GM12878 (cell line): ENCODE measurements around the gene NPR1. TPM values are rescaled to one million over a fixed set of nuclear protein-coding genes. Genes with fewer than 3 reads are reported as not detected.

Experiments used
- CREM ChIP-seq: IDR thresholded peaks from 2 replicates; pipeline ENCODE4 v1.6.1; 2014; ENCODE audit warnings: antibody characterized with exemption, low read depth
- MXI1 ChIP-seq: fragments of 150-350 bp; IDR thresholded peaks from 2 replicates; pipeline ENCODE4 v1.6.1; 2011; ENCODE audit warnings: low read depth, mild to moderate bottlenecking, inconsistent platforms, low read length, improper control_type of control experiment
- MYC ChIP-seq: IDR thresholded peaks from 2 replicates; pipeline ENCODE4 v1.6.1; 2011; ENCODE audit warnings: mild to moderate bottlenecking, low read length, moderate library complexity, inconsistent platforms; ENCODE audit not compliant: insufficient read depth, insufficient replicate concordance, insufficient read length, severe bottlenecking
- PML ChIP-seq: IDR thresholded peaks from 2 replicates; pipeline ENCODE4 v1.6.1; 2012; ENCODE audit warnings: low read length, inconsistent platforms
- RFX5 ChIP-seq: IDR thresholded peaks from 2 replicates; pipeline ENCODE4 v1.6.1; 2011; ENCODE audit warnings: low read depth, low read length, improper control_type of control experiment
- RUNX3 ChIP-seq: IDR thresholded peaks from 2 replicates; pipeline ENCODE4 v1.6.1; 2012; ENCODE audit warnings: low read length, inconsistent platforms
- TAF1 ChIP-seq: IDR thresholded peaks from 2 replicates; pipeline ENCODE4 v1.6.1; 2011; ENCODE audit warnings: mild to moderate bottlenecking, low read depth, low read length, borderline replicate concordance
- YBX1 ChIP-seq: fragments of 450-650 bp; IDR thresholded peaks from 2 replicates; pipeline ENCODE4 v1.6.1; 2016; ENCODE audit warnings: antibody characterized with exemption
- ZNF622 ChIP-seq: fragments of 450-650 bp; IDR thresholded peaks from 2 replicates; pipeline ENCODE4 v1.6.1; 2017; ENCODE audit warnings: mild to moderate bottlenecking, inconsistent platforms
- ZZZ3 ChIP-seq: IDR thresholded peaks from 2 replicates; pipeline ENCODE4 v1.6.1; 2011; ENCODE audit warnings: low read depth; ENCODE audit not compliant: control insufficient read depth, insufficient read length
- polyA plus RNA-seq, 11 experiments: library from polyadenylated mRNA; depleted of rRNA in 4 of 11; unstranded in 6 of 11; stranded (reverse) in 5 of 11; fragments of >200 nt; fragmentation: Nextera tagmentation in 4 of 11; fragmentation: Illumina TruSeq in 1 of 11; extraction: Ambion mirVana in 4 of 11; extraction: Trizol in 1 of 11; gene quantifications; 1 replicate in 1 of 11; 2 replicates in 10 of 11; pipeline versions ENCODE4 v1.2.1 to v1.2.3, GENCODE V29; 2011 to 2016; ENCODE audit warnings: inconsistent platforms in 2 of 11, missing spikeins in 2 of 11, low read depth in 1 of 11
- total RNA-seq, 4 experiments: library from RNA; depleted of rRNA in 3 of 4; stranded (reverse); fragments of >200 nt in 3 of 4; fragmentation: Illumina TruSeq in 1 of 4; extraction: Trizol in 1 of 4; gene quantifications; 2 replicates each; pipeline versions ENCODE4 v1.2.1 to v1.2.3, GENCODE V29; 2013 to 2021
- TF ChIP-seq, protein P1 (sequence below): IDR thresholded peaks from 2 replicates; pipeline ENCODE4 v1.6.1; 2011; ENCODE audit warnings: mild to moderate bottlenecking, low read depth, low read length, moderate library complexity; ENCODE audit not compliant: insufficient replicate concordance
- TF ChIP-seq, protein P2 (sequence below): fragments of 450-650 bp; IDR thresholded peaks from 2 replicates; pipeline ENCODE4 v1.6.1; 2017; ENCODE audit warnings: antibody characterized with exemption, mild to moderate bottlenecking, moderate library complexity
- TF ChIP-seq, protein P3 (sequence below): fragments of 450-650 bp; conservative IDR thresholded peaks from 2 replicates; pipeline ENCODE4 v1.6.1; 2017; ENCODE audit warnings: mild to moderate bottlenecking, moderate library complexity
- TF ChIP-seq, protein P4 (sequence below), 3 experiments: IDR thresholded peaks in 2 of 3; conservative IDR thresholded peaks in 1 of 3; 2 replicates each; pipeline ENCODE4 v1.5.1; 2011; ENCODE audit warnings: low read depth in 3 of 3, low read length in 3 of 3, mild to moderate bottlenecking in 3 of 3, control low read depth in 2 of 3, moderate library complexity in 2 of 3, inconsistent platforms in 1 of 3, mixed read lengths in 1 of 3; ENCODE audit not compliant: control insufficient read depth in 2 of 3, insufficient read depth in 1 of 3; ENCODE audit errors: extremely low read depth in 1 of 3
- TF ChIP-seq, protein P5 (sequence below): IDR thresholded peaks from 2 replicates; pipeline ENCODE4 v1.6.1; 2011; ENCODE audit warnings: low read depth, low read length, improper control_type of control experiment, borderline replicate concordance
- TF ChIP-seq, protein P6 (sequence below): fragments of 150-350 bp; IDR thresholded peaks from 2 replicates; pipeline ENCODE4 v1.6.1; 2016; ENCODE audit warnings: low read depth, low read length

NPR1 gene
- total and polyA plus RNA-seq, 10 of the 15 experiments (the other 5 are each of a cell fraction or from before 2014, with no cell fraction given) = 0.09 to 2.1 (median 0.28) TPM; not detected in 1

DNA sequence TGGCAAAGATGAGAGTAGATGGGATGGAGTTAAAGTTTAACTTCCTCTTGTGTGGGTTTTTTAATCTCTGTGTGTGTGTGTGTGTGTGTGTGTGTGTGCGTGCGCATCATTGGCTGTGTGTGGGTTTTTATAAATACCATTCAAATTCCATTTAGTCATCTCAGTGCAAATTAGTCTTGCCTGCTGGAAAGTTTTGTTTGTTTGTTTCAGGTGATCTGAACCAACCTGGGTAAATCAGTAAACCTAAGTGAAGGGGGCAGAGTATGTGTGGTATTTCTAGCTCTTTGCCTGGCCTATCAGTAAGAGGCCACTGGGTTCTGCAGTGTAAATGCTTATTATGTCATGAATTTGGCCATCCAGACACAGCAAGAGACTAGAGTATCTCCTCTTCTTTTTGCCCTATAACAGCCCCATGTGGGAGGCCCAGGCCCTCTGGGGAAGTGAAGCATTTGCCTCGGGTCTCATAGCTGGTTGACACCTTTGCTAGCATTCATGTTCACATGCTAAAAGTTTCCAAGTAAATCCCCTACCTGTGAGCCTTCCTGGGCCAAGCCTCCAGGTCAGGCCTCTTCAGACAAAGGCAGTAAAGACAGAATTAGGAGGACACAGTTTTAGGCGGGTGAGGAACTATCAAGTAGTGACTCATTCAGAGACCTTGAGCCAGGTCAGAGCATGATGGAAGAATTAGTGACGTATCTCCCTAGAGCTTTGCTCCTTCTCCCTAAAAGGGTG, 64.1 kb downstream of the NPR1 start (continued):
- TF ChIP-seq, protein P1, sequence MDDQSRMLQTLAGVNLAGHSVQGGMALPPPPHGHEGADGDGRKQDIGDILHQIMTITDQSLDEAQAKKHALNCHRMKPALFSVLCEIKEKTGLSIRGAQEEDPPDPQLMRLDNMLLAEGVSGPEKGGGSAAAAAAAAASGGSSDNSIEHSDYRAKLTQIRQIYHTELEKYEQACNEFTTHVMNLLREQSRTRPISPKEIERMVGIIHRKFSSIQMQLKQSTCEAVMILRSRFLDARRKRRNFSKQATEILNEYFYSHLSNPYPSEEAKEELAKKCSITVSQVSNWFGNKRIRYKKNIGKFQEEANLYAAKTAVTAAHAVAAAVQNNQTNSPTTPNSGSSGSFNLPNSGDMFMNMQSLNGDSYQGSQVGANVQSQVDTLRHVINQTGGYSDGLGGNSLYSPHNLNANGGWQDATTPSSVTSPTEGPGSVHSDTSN = no peak
- TF ChIP-seq CREM (peak; percentile 51), RFX5 (no peak), MYC (no peak), MXI1 (0 out of 2 replicates have a peak, but pooled peaks have one; percentile 28), RUNX3 (peak; percentile 95), YBX1 (no peak), ZNF622 (no peak), TAF1 (no peak), PML (no peak), ZZZ3 (no peak)
- TF ChIP-seq, protein P2, sequence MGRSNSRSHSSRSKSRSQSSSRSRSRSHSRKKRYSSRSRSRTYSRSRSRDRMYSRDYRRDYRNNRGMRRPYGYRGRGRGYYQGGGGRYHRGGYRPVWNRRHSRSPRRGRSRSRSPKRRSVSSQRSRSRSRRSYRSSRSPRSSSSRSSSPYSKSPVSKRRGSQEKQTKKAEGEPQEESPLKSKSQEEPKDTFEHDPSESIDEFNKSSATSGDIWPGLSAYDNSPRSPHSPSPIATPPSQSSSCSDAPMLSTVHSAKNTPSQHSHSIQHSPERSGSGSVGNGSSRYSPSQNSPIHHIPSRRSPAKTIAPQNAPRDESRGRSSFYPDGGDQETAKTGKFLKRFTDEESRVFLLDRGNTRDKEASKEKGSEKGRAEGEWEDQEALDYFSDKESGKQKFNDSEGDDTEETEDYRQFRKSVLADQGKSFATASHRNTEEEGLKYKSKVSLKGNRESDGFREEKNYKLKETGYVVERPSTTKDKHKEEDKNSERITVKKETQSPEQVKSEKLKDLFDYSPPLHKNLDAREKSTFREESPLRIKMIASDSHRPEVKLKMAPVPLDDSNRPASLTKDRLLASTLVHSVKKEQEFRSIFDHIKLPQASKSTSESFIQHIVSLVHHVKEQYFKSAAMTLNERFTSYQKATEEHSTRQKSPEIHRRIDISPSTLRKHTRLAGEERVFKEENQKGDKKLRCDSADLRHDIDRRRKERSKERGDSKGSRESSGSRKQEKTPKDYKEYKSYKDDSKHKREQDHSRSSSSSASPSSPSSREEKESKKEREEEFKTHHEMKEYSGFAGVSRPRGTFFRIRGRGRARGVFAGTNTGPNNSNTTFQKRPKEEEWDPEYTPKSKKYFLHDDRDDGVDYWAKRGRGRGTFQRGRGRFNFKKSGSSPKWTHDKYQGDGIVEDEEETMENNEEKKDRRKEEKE = no peak
- TF ChIP-seq, protein P3, sequence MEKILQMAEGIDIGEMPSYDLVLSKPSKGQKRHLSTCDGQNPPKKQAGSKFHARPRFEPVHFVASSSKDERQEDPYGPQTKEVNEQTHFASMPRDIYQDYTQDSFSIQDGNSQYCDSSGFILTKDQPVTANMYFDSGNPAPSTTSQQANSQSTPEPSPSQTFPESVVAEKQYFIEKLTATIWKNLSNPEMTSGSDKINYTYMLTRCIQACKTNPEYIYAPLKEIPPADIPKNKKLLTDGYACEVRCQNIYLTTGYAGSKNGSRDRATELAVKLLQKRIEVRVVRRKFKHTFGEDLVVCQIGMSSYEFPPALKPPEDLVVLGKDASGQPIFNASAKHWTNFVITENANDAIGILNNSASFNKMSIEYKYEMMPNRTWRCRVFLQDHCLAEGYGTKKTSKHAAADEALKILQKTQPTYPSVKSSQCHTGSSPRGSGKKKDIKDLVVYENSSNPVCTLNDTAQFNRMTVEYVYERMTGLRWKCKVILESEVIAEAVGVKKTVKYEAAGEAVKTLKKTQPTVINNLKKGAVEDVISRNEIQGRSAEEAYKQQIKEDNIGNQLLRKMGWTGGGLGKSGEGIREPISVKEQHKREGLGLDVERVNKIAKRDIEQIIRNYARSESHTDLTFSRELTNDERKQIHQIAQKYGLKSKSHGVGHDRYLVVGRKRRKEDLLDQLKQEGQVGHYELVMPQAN = no peak
- TF ChIP-seq, protein P4, sequence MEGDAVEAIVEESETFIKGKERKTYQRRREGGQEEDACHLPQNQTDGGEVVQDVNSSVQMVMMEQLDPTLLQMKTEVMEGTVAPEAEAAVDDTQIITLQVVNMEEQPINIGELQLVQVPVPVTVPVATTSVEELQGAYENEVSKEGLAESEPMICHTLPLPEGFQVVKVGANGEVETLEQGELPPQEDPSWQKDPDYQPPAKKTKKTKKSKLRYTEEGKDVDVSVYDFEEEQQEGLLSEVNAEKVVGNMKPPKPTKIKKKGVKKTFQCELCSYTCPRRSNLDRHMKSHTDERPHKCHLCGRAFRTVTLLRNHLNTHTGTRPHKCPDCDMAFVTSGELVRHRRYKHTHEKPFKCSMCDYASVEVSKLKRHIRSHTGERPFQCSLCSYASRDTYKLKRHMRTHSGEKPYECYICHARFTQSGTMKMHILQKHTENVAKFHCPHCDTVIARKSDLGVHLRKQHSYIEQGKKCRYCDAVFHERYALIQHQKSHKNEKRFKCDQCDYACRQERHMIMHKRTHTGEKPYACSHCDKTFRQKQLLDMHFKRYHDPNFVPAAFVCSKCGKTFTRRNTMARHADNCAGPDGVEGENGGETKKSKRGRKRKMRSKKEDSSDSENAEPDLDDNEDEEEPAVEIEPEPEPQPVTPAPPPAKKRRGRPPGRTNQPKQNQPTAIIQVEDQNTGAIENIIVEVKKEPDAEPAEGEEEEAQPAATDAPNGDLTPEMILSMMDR (IDR thresholded peaks at IDR 0.05 in 2 of 3, conservative IDR thresholded peaks at IDR 0.05 in 1 of 3; ENCODE audit: control insufficient read depth in 2 of 3, extremely low read depth in 1 of 3, insufficient read depth in 1 of 3, low read depth in 3 of 3, low read length in 3 of 3) = no peak
- TF ChIP-seq, protein P5, sequence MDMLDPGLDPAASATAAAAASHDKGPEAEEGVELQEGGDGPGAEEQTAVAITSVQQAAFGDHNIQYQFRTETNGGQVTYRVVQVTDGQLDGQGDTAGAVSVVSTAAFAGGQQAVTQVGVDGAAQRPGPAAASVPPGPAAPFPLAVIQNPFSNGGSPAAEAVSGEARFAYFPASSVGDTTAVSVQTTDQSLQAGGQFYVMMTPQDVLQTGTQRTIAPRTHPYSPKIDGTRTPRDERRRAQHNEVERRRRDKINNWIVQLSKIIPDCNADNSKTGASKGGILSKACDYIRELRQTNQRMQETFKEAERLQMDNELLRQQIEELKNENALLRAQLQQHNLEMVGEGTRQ = no peak
- TF ChIP-seq, protein P6, sequence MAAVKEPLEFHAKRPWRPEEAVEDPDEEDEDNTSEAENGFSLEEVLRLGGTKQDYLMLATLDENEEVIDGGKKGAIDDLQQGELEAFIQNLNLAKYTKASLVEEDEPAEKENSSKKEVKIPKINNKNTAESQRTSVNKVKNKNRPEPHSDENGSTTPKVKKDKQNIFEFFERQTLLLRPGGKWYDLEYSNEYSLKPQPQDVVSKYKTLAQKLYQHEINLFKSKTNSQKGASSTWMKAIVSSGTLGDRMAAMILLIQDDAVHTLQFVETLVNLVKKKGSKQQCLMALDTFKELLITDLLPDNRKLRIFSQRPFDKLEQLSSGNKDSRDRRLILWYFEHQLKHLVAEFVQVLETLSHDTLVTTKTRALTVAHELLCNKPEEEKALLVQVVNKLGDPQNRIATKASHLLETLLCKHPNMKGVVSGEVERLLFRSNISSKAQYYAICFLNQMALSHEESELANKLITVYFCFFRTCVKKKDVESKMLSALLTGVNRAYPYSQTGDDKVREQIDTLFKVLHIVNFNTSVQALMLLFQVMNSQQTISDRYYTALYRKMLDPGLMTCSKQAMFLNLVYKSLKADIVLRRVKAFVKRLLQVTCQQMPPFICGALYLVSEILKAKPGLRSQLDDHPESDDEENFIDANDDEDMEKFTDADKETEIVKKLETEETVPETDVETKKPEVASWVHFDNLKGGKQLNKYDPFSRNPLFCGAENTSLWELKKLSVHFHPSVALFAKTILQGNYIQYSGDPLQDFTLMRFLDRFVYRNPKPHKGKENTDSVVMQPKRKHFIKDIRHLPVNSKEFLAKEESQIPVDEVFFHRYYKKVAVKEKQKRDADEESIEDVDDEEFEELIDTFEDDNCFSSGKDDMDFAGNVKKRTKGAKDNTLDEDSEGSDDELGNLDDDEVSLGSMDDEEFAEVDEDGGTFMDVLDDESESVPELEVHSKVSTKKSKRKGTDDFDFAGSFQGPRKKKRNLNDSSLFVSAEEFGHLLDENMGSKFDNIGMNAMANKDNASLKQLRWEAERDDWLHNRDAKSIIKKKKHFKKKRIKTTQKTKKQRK = no peak
